Activated CD8-positive, alpha-beta memory T cell treated with anti-CD3 and anti-CD28 coated beads, Interleukin-2, amount 10 ng/mL, durations not matched to agents 7 days and 5 days (primary cell): ENCODE data around the gene SRSF1. TPM values are rescaled to one million over a fixed set of nuclear protein-coding genes. Genes with fewer than 3 reads are reported as not detected.
A peak's percentile ranks its signal among the peaks of the same experiment; 100 is the strongest.
"Not testable (repeated sequence)": the region's sequence is repeated elsewhere in the genome, so short reads cannot be mapped to it uniquely, and the experiment has no call there.

Source experiments
- ATAC-seq: fragments of 150-1000 bp; cut with Tn5 transposase; one replicate; pipeline ENCODE4 v1.10.0; 2021; ENCODE audit warnings: moderate library complexity
- CTCF ChIA-PET: fragments of 350-600 bp; sonication (Branson Sonifier 250); formaldehyde crosslinking; loops from one replicate; lab custom pipeline; 2021; ENCODE audit warnings: antibody characterized with exemption; lab: Charles Lee
- DNase-seq: peaks from one replicate; pipeline ENCODE4 v3.0.0-alpha.2; 2020
- H3K27ac Mint-ChIP-seq: one replicate; pipeline ENCODE4 v1.8.0; 2021; ENCODE audit warnings: mild to moderate bottlenecking, mixed read lengths
- H3K27me3 Mint-ChIP-seq: one replicate; pipeline ENCODE4 v1.8.0; 2021; ENCODE audit warnings: mixed read lengths
- H3K36me3 Mint-ChIP-seq: one replicate; pipeline ENCODE4 v1.8.0; 2021; ENCODE audit warnings: mild to moderate bottlenecking, mixed read lengths
- H3K4me1 Mint-ChIP-seq: one replicate; pipeline ENCODE4 v1.8.0; 2021; ENCODE audit warnings: mixed read lengths
- H3K4me3 Mint-ChIP-seq: one replicate; pipeline ENCODE4 v1.8.0; 2021; ENCODE audit warnings: mild to moderate bottlenecking, moderate library complexity, mixed read lengths
- H3K9me3 Mint-ChIP-seq: one replicate; pipeline ENCODE4 v1.8.0; 2022; ENCODE audit warnings: low read depth, mixed read lengths
- total RNA-seq, 2 experiments: library from RNA; stranded (reverse); gene quantifications; one replicate each; pipeline ENCODE4 v1.2.3, GENCODE V29; 2021

SRSF1 gene, protein sequence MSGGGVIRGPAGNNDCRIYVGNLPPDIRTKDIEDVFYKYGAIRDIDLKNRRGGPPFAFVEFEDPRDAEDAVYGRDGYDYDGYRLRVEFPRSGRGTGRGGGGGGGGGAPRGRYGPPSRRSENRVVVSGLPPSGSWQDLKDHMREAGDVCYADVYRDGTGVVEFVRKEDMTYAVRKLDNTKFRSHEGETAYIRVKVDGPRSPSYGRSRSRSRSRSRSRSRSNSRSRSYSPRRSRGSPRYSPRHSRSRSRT
- total RNA-seq, result 100 to 1,000 TPM; 365 to 418 TPM

DNA sequence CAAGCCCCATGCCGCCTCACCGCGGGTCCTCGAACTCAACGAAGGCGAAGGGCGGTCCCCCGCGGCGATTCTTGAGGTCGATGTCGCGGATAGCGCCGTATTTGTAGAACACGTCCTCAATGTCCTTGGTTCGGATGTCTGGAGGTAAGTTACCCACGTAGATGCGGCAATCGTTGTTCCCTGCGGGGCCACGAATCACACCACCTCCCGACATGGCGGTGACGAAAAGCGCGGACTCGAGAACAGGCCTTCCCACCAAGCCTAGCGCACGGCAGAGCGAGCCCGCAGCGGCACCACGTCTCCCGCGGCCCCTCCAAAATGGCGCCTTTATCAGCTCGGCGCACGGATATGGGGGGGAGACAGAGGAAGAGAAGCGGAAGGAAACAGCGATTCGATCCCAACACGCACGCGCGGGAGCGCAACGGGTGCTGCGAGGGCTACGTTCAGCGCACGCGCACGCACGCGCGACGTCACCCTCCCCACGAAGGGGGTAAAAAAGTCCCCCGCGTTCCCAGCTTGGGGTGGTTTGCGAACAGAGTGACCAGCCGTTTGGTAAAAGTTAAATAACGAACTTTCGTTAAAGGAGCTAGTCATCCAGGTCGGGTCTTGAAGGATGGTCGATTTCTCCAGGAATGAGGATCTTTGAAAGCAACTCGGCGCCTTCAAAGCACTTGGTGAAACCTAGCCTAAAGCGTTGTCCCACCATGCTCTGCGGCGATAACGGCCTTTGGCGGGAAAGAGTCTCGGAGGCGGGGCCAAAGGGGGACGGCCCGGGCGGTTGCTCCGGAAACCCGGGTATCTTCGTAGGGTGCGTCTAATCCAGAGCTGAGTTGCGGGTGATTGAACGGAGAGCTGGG lies at the start of gene SRSF1:
TSS of gene SRSF1 (minus strand) at position 323 of the 857 bp plus-strand sequence. CDS start at position 214, 109 bp downstream.
- DNase-seq (peak; percentile 98), ATAC-seq (peak; percentile 87)
- Mint-ChIP-seq H3K36me3 (peaks cover 51% of the 10 kb centered on the region), H3K4me1 (peaks cover 42% of the 10 kb centered on the region), H3K4me3 (peak within 1 kb of the TSS; percentile 100), H3K9me3 (no peaks in the 10 kb centered on the region), H3K27me3 (no peaks in the 10 kb centered on the region), H3K27ac (peak within 1 kb of the TSS; percentile 100)
- CTCF ChIA-PET, result interaction anchor here (0.8 to 2.7 kb wide), 10 partner anchors 8 to 337 kb away, joined by 3 to 11 read pairs (median 5); partner anchors contain the start of gene MRPS23

DNA sequence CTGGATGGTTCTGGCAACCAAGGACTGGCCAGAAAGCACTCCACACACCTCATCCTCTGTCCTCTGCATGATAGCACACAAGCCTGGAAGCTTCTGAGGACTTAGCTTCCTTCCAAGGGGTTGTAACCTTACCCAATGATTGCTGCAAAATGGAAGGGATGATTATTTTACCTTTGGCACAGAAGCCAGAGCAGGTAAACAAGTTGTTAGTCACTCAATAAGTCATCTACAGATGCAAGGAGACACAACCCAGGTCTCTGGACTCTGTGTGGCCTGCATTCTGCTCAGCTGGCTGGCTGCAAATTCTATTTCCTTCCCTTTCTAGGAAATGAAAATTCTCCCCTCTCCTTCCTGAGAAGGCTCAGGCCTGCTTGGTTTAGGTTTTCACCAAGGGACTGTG lies 49.4 kb upstream of the SRSF1 start:
- H3K9me3 Mint-ChIP-seq, result no peaks in the 10 kb centered on the region
- CTCF ChIA-PET, result no interaction called here
- DNase-seq, result no peak
- H3K4me1 Mint-ChIP-seq, result peaks cover 4% of the 10 kb centered on the region
- no peaks in the 10 kb centered on the region for H3K36me3 Mint-ChIP-seq
- peaks cover 4% of the 10 kb centered on the region for H3K27me3 Mint-ChIP-seq
- H3K27ac Mint-ChIP-seq, result no peak overlapping the region
- ATAC-seq, result no peak
- H3K4me3 Mint-ChIP-seq, result no peak overlapping the region

DNA sequence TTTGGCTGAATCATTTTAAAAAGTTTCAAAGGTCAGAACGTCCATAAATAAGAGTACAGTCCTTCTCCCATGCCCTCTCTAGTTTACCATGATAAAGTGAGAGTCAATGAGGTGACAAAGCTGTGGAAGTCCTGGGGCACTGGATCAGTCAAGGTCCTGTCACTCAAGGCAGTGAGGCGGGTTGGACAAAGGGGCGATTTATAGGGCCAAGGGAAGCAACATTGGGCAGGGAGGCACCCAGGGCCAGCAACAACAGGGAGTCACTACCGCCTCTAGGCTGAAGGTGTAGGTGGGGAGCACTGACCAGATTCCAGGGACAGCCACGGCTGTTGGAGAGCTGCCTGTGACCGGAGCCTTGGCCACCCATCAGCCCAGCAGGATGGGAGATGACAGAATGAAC lies 47.6 kb upstream of the SRSF1 start:
- no peaks in the 10 kb centered on the region for H3K36me3 Mint-ChIP-seq
- H3K4me1 Mint-ChIP-seq, result peaks cover 4% of the 10 kb centered on the region
- H3K4me3 Mint-ChIP-seq, result no peak overlapping the region
- DNase-seq (no peak), ATAC-seq (no peak)
- H3K9me3 Mint-ChIP-seq, result no peaks in the 10 kb centered on the region
- CTCF ChIA-PET, result no interaction called here
- no peak overlapping the region for H3K27ac Mint-ChIP-seq
- H3K27me3 Mint-ChIP-seq, result peaks cover 6% of the 10 kb centered on the region

DNA sequence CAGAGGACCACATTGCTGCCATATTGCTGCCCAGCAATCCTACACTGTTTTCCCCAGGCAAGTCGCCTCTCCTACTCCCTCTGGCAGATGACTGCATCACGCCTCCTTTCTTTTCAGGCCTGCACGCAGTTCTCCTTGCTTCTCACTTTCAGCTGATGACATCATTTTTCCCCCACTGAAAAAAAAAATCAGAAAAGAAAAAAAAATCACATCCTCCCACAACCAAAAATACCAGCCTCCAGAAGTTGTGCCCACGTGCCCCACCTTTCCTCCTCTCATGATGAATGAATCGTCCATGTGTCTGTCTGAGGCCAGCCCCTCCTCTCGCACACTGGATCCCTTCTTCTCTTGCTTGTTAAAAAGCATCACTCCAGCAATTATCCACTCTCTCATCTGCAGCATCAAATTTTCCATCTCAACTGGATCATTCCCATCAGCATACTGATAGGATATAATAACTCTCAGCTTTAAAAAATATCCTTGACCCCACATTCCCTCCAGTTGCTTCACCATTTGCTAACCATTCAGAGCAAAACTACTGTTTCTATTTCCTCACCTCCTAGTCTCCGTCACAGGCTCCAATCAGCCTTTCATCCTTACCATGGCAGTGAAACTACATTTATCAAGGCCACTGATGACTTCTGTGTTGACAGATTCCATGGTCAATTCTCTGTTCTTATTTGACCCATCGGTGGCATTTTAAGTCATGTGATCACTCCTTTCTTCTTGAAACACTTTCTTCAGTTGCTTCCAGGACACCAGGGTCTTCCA lies 46.1 kb upstream of the SRSF1 start:
- H3K36me3 Mint-ChIP-seq, result no peaks in the 10 kb centered on the region
- CTCF ChIA-PET, result interaction anchor here (0.6 kb wide), 1 partner anchor 8 kb away, joined by 3 read pairs; no protein-coding TSS in a partner anchor
- peaks cover 6% of the 10 kb centered on the region for H3K27me3 Mint-ChIP-seq
- H3K9me3 Mint-ChIP-seq, result no peaks in the 10 kb centered on the region
- H3K4me1 Mint-ChIP-seq, result peaks cover 4% of the 10 kb centered on the region
- ATAC-seq (no peak), DNase-seq (no peak)
- no peak overlapping the region for H3K27ac Mint-ChIP-seq
- no peak overlapping the region for H3K4me3 Mint-ChIP-seq

DNA sequence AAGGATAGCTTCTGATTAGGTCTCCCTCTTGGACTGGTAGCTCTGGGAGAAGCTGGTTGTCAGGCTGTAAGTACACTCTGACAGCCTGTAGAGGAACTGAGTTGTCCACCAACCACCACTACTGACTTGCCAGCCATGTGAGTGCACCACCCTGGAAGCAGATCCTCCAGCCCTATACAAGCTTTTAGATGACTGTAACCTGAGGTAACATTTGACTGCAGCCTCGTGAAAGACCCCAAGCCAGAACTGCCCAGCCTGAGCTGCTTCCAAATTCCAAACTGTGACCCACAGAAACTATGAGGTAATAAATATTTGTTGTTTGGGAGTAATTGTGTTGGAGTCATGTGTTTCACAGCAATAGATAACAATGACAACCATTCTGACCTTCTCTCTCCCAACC lies 45.4 kb upstream of the SRSF1 start:
- Mint-ChIP-seq H3K4me1 (peaks cover 4% of the 10 kb centered on the region), H3K4me3 (no peak overlapping the region), H3K9me3 (no peaks in the 10 kb centered on the region), H3K36me3 (no peaks in the 10 kb centered on the region), H3K27me3 (peaks cover 10% of the 10 kb centered on the region), H3K27ac (no peak overlapping the region)
- DNase-seq (no peak), ATAC-seq (no peak)
- CTCF ChIA-PET, result no interaction called here

DNA sequence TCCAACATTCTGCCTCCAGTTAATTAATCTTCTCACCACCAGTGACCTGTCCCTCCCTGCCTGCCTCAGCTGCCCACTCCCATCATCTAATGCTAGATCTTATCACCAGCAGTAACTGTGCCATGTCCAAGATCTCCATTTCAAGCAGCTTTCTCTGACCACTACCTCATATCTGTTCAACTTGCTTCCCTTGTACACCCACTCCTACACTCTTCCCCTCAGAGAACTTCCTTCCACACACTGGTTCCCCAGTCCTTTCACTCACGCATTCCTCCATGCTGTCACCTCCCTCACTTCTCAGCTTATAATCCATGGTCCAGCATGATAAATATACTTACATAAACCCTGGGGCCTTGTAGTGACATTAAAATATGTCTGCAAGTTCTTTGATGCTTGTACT lies 44.4 kb upstream of the SRSF1 start:
- CTCF ChIA-PET, result interaction anchor here (1.7 kb wide), 1 partner anchor 61 kb away, joined by 4 read pairs; no protein-coding TSS in a partner anchor
- Mint-ChIP-seq H3K27ac (no peak overlapping the region), H3K36me3 (no peaks in the 10 kb centered on the region), H3K4me1 (peaks cover 4% of the 10 kb centered on the region), H3K27me3 (peaks cover 14% of the 10 kb centered on the region), H3K9me3 (no peaks in the 10 kb centered on the region), H3K4me3 (no peak overlapping the region)
- ATAC-seq (no peak), DNase-seq (no peak)

DNA sequence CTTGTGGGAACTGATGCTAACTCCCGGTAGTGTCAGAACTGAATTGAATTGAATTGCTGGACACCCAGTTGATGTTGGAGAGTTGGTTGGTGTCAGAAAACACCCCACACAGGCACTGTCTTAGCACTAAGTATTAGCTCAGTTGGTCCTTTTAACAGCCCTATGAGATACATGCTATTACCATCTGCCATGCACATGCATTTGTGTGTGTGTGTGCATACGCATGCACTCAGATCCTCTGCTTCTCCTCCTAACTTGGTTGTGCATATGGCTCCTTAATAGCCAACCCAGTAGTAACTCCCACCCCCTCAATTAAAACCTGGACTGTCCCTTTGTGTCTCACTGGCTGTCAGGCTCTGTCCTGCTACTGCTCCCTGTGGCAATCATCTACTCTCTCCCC lies 43.9 kb upstream of the SRSF1 start:
- H3K4me3 Mint-ChIP-seq, result no peak overlapping the region
- CTCF ChIA-PET, result interaction anchor here (1.7 kb wide), 1 partner anchor 61 kb away, joined by 4 read pairs; no protein-coding TSS in a partner anchor
- ATAC-seq, result no peak
- no peaks in the 10 kb centered on the region for H3K36me3 Mint-ChIP-seq
- peaks cover 4% of the 10 kb centered on the region for H3K4me1 Mint-ChIP-seq
- DNase-seq, result no peak
- peaks cover 18% of the 10 kb centered on the region for H3K27me3 Mint-ChIP-seq
- no peak overlapping the region for H3K27ac Mint-ChIP-seq
- no peaks in the 10 kb centered on the region for H3K9me3 Mint-ChIP-seq

DNA sequence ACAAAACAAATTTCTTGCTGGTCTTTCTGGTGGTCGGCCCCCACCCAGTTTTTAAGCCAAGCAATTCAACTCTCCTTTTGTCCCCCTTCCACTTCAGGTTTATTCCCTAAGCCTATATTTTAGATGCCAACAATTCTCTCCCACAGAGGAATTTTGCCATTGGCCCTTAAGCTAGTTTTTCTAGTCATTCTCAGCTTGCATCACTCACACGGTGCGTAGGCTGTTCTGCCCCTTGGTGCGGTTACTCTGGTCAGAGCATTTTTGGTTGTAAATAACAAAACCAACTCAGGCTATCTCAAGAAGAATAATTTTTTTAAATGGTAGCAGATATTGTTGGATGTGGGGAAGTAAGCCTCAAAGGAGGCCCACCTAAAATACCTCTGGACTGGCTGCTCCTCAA lies 42.5 kb upstream of the SRSF1 start:
- peaks cover 22% of the 10 kb centered on the region for H3K27me3 Mint-ChIP-seq
- DNase-seq, result no peak
- CTCF ChIA-PET, result no interaction called here
- H3K4me3 Mint-ChIP-seq, result no peak overlapping the region
- H3K9me3 Mint-ChIP-seq, result no peaks in the 10 kb centered on the region
- H3K4me1 Mint-ChIP-seq, result peaks cover 4% of the 10 kb centered on the region
- no peaks in the 10 kb centered on the region for H3K36me3 Mint-ChIP-seq
- no peak for ATAC-seq
- H3K27ac Mint-ChIP-seq, result no peak overlapping the region

DNA sequence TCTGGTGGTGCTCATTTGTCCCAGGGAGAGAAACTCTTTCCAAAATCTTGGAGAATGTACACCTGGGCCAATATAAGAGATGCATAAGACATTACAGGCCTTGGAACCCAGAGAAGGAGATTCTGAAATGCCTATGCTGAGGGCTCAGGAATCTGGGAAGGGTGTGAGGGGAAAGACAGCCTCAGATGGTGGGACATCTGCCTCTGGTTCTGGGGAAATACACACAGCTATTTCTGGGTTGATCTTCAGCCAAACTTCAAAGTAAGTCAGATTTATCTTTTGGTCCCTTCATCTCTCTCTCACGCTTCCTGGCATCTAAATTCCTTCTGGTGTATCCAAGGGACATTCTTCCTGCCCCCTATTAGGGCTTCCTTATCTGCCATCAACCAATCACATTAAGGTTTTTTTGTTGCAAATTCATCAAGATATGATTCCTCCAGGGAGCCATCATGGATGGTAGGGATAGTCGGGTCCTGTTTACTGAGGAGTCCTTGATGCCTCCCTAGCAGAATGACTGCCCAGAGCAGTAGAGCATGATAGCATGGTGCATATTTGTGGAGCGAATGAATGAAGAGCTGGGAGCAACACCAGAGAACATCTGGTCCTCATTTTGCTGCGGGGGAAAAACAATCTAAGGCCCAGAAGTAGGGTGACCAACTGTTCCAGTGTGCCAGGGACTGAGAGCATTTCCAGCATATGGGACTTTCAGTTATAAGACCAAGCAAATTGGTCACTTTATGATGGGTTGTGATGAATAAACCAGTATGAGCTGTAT lies 40.5 kb upstream of the SRSF1 start:
- Mint-ChIP-seq H3K4me3 (no peak overlapping the region), H3K27me3 (peaks cover 37% of the 10 kb centered on the region), H3K36me3 (no peaks in the 10 kb centered on the region), H3K4me1 (no peaks in the 10 kb centered on the region), H3K9me3 (no peaks in the 10 kb centered on the region), H3K27ac (no peak overlapping the region)
- DNase-seq (no peak), ATAC-seq (no peak)
- CTCF ChIA-PET, result no interaction called here

DNA sequence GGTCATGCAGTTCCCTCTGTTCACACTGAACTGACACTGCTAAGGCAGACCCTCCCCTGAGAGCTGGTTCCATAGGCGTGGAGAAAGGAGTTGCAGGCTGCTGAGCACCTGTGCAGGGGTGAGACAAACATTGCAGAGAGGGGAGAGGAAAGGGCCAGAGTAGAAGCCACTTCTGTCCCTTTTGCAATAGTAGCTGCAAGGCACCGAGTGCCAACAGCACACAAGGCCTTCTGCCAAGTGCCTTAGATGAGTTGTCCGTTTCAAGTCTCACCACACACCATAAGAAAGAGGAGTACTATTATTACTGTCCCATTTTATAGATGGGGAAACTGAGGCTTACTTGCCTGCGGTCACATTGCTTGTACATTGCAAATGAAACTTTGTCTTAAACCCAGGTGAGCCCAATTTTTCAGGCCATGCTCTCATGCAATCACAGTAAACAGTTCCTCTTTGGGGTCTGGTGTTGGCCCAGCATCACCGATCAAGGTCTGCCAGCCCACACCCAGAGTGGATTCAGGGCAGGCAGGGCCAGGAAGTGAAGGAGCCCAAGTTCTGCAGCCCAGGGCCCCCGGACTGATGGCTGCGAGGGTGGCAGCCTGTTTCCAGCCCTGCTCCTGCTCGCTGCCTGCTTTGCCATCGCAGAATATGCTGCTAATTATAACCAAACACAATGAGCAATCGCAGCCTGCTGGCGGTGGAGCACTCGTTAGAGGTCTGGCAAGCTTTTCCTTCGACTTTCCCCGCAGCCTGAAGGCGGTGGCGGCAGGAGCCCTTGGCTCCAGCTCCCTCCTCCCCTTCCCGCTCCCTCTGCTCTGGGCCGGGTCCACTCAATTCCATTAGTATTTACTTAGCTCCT lies 39.4 kb upstream of the SRSF1 start:
- Mint-ChIP-seq H3K27me3 (peaks cover 47% of the 10 kb centered on the region), H3K4me1 (no peaks in the 10 kb centered on the region), H3K27ac (no peak overlapping the region), H3K9me3 (no peaks in the 10 kb centered on the region), H3K4me3 (no peak overlapping the region), H3K36me3 (no peaks in the 10 kb centered on the region)
- CTCF ChIA-PET, result no interaction called here
- no peak for DNase-seq
- ATAC-seq, result no peak

DNA sequence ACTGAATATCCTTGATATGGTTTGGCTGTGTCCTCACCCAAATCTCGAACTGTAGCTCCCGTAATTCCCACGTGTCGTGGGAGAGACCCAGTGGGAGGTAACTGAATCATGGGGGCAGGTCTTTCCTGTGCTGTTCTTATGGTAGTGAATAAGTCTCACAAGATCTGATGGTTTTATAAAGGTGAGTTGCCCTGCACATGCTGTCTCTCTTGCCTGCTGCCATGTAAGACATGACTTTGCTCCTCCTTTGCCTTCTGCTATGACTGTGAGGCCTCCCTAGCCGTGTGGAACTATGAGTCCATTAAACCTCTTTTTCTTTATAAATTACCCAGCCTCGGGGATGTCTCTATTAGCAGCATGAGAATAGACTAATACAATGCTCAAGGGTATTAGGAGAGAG lies 37.2 kb upstream of the SRSF1 start:
- CTCF ChIA-PET, result interaction anchor here (0.8 to 1.3 kb wide), 2 partner anchors 9 to 15 kb away, joined by 3 read pairs; no protein-coding TSS in a partner anchor
- H3K27me3 Mint-ChIP-seq, result peaks cover 63% of the 10 kb centered on the region

More for the DNA sequence above, 37.2 kb upstream of the SRSF1 start:
- H3K4me3 Mint-ChIP-seq, H3K9me3 Mint-ChIP-seq, ATAC-seq, H3K36me3 Mint-ChIP-seq, DNase-seq, H3K4me1 Mint-ChIP-seq, H3K27ac Mint-ChIP-seq: not testable (repeated sequence)
